Mucosa of descending colon (tissue), 3 donors: ENCODE data around the gene FAM186B. TPM values are rescaled to one million over a fixed set of nuclear protein-coding genes. Genes with fewer than 3 reads are reported as not detected.
A peak's percentile ranks its signal among the peaks of the same experiment; 100 is the strongest.

ENCODE experiments used
- ATAC-seq: fragments of 200-7000 bp; cut with Tn5 transposase; one replicate; pipeline ENCODE4 v1.9.1; 2020; ENCODE audit warnings: mild to moderate bottlenecking, moderate library complexity
- DNase-seq, 3 donors: peaks; one replicate each; pipeline ENCODE4 v3.0.0-alpha.2; 2020
- H3K36me3 ChIP-seq: fragments of 200-600 bp; one replicate; pipeline ENCODE4 v1.8.0; 2021; ENCODE audit warnings: low read depth, mild to moderate bottlenecking
- H3K4me1 ChIP-seq: fragments of 200-600 bp; one replicate; pipeline ENCODE4 v1.8.0; 2021; ENCODE audit warnings: low read depth, mild to moderate bottlenecking
- H3K4me3 ChIP-seq: fragments of 200-600 bp; one replicate; pipeline ENCODE4 v1.8.0; 2021; ENCODE audit warnings: mild to moderate bottlenecking
- H3K9me3 ChIP-seq: fragments of 200-600 bp; one replicate; pipeline ENCODE4 v1.8.0; 2021; ENCODE audit warnings: mild to moderate bottlenecking
- CTCF ChIP-seq: fragments of 200-600 bp; IDR thresholded peaks from one replicate; pipeline ENCODE4 v1.8.0; 2022; ENCODE audit warnings: antibody characterized with exemption, mild to moderate bottlenecking
- intact Hi-C, 2 donors: fragments of 100-400 bp; cut with DNase I in 1 of 2; cut with micrococcal nuclease in 1 of 2; formaldehyde crosslinking; loops; one replicate each; pipeline versions ENCODE4 v1.11.0 to v1.11.1; 2022; cut with DNase I, micrococcal nuclease
- total RNA-seq, 3 donors: library from RNA; stranded (reverse); fragmentation: NEBNext Ultra II Directional in 2 of 3; extraction: Animal tissue kit (Norgen Biotek cat#: 25700) in 2 of 3; gene quantifications; one replicate each; pipeline versions ENCODE4 v1.2.1 to v1.2.4, GENCODE V29; 2021 to 2023
- donor health status: DM: no; HTN: no; CAD: no; lungs with moderate emphysema.
- donor health status: DM: no; HTN: no; CAD: no.
- donor health status: DM: no; HTN: yes; CAD: no.

FAM186B gene
- total RNA-seq, 3 donors from 2014 or later: 0.35 to 0.63 (median 0.39) TPM

GRCh38 chr12:49626836-49627235, 21.4 kb upstream of the FAM186B start:
- peaks cover 7% of the 10 kb centered on the region for H3K4me1 ChIP-seq
- intact Hi-C loops: no loop called here

GRCh38 chr12:49626169-49626835, 20.9 kb upstream of the FAM186B start:
- no peak for TF ChIP-seq CTCF
- ATAC-seq: no peak
- Histone ChIP-seq H3K36me3 (no peaks in the 10 kb centered on the region), H3K9me3 (no peaks in the 10 kb centered on the region), H3K4me3 (no peak overlapping the region), H3K4me1 (peaks cover 10% of the 10 kb centered on the region)
- no peak for DNase-seq
- intact Hi-C loops: no loop called here

More at GRCh38 chr12:49626836-49627235, 21.4 kb upstream of the FAM186B start:
- DNase-seq: no peak
- ATAC-seq: no peak
- Histone ChIP-seq H3K36me3 (no peaks in the 10 kb centered on the region), H3K9me3 (no peaks in the 10 kb centered on the region), H3K4me3 (no peak overlapping the region)
- TF ChIP-seq CTCF: no peak

- intact Hi-C loops: no loop called here
- ATAC-seq: no peak
- H3K36me3 ChIP-seq: no peaks in the 10 kb centered on the region
- H3K4me3 ChIP-seq: no peak overlapping the region
- no peaks in the 10 kb centered on the region for H3K9me3 ChIP-seq
- DNase-seq: no peak
- no peak for TF ChIP-seq CTCF
- H3K4me1 ChIP-seq: peaks cover 10% of the 10 kb centered on the region
Measured at GRCh38 chr12:49624921-49625577, 19.6 kb upstream of the FAM186B start.

GRCh38 chr12:49623142-49623904, 17.9 kb upstream of the FAM186B start, which contains the start of gene PRPF40B:
Gene PRPF40B (plus strand): TSS chr12:49623561. CDS start chr12:49623591, 30 bp downstream.
- H3K36me3 ChIP-seq: no peaks in the 10 kb centered on the region
- peaks cover 10% of the 10 kb centered on the region for H3K4me1 ChIP-seq
- H3K4me3 ChIP-seq: peak within 1 kb of the TSS; percentile 22
- intact Hi-C loops: no loop called here
- DNase-seq: peak; percentile 91 to 93 (median 91)
- no peaks in the 10 kb centered on the region for H3K9me3 ChIP-seq
- peak; percentile 96 for ATAC-seq
- peak; percentile 33 for TF ChIP-seq CTCF

GRCh38 chr12:49622501-49623141, 17.2 kb upstream of the FAM186B start:
- intact Hi-C loops: no loop called here
- Histone ChIP-seq H3K4me3 (peak overlapping the region; percentile 22), H3K36me3 (no peaks in the 10 kb centered on the region), H3K9me3 (no peaks in the 10 kb centered on the region), H3K4me1 (peaks cover 10% of the 10 kb centered on the region)
- no peak for TF ChIP-seq CTCF
- peak; percentile 57 for ATAC-seq
- peak in 2 of 3 donors; percentile 53 to 62 for DNase-seq
